GM04504 (cell line): ENCODE data around the gene ZSWIM9.
A peak's percentile ranks its signal among the peaks of the same experiment; 100 is the strongest.

Source experiments
- DNase-seq: peaks from one replicate; pipeline ENCODE4 v3.0.0-alpha.2; 2012; ENCODE audit warnings: low read depth

ZSWIM9 gene

GRCh38 chr19:48175578-48175977 lies 5.1 kb downstream of the ZSWIM9 start:
- no peak for DNase-seq

DNA sequence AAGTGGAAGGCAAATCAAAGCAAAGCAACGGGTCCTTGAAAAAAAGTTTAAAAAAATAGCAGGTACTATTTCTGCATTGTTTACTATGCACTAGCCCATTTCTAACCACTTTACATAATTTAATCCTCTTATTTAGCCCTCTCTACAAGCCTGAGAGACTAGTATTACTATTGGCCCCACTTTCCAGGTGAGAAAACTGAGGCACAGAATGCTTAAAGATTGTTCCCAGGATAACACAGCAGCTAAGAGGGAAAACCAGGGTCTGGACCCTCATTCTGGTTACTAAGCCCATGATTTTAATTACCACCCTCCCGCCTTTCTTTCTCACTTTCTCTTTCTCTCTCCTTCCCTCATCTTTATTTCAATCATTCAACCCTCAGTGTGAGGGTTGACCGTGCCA lies 5.7 kb downstream of the ZSWIM9 start:
- DNase-seq: no peak

GRCh38 chr19:48181505-48181904 lies 11.0 kb downstream of the ZSWIM9 start:
- DNase-seq: no peak

DNA sequence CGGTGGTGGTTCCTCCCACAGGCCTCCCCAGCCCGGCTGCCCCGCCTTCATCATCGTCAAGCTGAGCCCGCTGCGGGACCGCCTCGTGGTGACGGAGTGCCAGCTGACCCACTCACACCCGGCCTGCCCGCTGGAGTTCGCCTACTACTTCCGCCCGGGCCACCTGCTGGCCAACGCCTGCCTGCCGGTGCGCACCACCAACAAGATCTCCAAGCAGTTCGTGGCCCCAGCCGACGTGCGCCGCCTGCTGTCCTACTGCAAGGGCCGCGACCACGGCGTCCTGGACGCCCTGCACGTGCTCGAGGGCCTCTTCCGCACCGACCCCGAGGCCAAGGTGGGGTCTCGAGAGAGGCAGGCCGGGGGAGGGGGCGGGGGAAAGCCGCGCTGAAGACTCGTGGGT lies 12.0 kb downstream of the ZSWIM9 start:
- DNase-seq: no peak

DNA sequence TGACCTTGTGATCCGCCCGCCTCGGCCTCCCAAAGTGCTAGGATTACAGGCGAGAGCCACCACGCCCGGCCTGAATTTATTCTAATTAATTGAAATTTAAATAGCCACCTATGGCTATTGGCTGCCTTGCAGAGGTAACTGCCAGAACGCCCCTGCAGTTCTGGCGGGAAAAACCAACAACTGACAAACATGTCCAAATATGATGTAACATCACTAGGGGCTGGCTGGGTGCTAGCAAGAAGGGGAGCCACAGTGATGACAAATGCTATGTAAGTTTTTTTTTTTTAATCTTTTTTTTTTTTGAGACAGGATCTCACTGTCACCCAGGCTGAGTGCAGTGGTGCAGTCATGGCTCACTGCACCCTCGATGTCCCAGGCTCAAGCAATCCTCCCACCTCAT lies 12.9 kb downstream of the ZSWIM9 start:
- no peak for DNase-seq

DNA sequence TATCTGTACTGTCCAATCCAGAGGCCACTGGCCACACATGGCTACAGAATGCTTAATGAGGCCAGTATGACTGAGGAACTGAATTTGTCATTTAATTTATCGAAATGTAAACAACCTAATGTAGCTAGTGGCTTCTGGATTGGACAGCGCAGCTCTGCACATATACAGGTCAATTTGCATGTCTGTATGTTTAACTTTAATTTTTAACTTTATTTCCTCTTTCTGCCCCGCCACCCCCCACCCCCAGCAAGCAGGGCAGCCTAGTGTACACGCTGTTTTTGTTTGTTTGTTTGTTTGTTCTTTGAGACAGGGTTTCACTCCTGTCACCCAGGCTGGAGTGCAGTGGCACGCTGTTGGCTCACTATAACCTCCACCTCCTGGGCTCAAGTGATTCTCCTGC lies 15.5 kb downstream of the ZSWIM9 start:
- DNase-seq: no peak

GRCh38 chr19:48186541-48186991 lies 16.1 kb downstream of the ZSWIM9 start:
- DNase-seq: no peak

- no peak for DNase-seq
Measured at GRCh38 chr19:48190288-48190884, 19.9 kb downstream of the ZSWIM9 start.

DNA sequence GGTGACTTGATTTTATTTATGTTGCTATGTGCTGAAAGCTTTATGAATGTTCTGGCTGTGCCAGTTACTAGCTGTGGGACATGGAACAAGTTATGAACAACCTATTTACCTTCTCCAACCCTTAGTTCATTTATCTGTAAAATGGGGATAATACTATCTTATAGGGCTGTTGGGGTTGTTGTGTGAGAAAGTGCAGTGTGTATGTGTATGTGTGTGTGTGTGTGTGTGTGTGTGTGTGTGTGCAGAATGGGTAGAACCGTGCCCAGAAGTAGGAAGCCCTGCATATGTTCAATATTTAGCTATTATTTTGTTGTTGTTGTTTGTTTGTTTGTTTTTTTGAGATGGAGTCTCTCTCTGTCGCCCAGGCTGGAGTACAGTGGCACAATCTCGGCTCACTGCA lies 20.4 kb downstream of the ZSWIM9 start:
- no peak for DNase-seq

DNA sequence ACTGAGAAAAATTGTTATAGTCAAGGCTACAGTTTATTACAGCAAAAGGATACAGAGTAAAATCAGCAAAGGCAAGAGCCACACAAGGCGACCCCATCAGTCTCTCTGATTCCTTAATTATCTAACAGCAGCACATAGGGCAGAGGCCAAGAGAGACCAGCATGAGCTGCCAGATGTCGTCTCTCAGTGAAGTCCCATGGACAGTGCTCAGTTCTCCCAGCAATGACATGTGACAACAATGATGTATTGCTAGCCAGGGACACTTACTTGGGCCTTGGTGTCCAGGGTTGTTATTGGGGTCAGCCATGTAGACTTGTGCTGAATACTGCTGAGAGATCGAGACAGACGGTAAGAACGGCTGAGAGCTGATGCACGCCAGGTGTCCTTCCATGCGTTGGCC lies 22.3 kb downstream of the ZSWIM9 start:
- DNase-seq: no peak

DNA sequence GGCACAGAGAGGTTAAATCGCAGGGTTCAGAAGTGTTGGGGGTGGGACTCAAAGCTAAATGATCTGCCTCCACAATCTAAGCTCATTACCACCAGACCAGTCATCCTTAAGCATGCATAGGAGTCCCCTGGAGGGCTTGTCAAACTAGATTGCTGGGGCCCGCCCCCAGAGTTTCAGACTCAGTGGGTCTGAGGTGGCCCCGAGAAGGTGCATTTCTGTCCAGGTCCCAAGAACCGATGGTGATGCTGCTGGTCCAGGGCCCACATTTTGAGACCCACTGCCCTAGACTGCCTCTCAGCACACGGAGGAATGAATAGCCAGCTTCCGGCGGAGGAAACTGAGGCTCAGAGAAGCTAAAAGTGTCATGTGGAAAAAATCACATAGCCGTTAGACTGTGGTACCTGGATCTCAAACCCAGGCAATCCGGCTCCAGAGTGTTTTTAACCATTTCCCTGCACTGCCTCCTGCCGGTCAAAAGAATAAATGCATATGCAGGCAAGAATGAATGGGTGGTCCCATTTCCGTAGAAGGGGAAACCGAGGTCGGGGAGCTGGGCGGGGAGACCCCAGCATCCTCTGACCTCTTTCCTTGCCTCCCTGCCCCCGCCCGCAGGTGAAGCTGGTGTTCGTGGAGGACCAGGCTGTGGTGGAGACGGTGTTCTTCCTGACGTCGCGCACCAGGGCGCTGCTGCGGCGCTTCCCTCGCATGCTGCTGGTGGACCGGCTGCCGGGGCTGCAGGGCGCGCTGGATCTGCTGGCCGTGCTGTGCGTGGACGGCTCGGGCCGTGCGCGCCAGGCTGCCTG lies 23.8 kb downstream of the ZSWIM9 start:
- DNase-seq: no peak

GRCh38 chr19:48194844-48195830 lies 24.7 kb downstream of the ZSWIM9 start:
- no peak for DNase-seq

GRCh38 chr19:48196321-48196763 lies 25.9 kb downstream of the ZSWIM9 start:
- DNase-seq: no peak

GRCh38 chr19:48196933-48197665 lies 26.6 kb downstream of the ZSWIM9 start:
- no peak for DNase-seq

DNA sequence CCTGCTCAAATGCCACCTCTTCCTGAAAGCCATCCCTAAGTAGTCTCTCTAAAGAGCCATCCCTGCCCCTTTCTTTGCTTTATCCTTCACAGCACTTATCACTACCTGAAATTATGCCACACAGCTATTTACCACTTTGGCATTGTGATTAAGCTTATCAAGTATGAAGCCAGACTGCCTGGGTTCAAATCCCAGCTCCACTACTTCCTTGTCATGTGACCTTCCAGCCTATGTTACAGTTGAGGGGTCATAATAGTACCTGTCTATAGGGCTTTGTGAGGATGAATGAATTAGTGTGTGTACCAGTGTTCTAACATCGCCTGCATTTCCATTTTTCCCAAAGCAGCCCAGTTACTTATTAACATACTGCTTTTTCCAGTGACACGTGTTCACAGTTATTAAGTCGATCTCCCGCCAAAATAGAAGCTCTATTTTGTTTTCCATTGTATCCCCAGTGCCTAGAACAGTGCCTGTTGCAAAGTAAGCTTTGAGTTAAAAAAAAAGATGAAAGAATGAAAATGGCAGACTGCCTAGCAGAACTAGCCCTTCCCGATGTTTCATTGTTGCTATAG lies 32.8 kb downstream of the ZSWIM9 start:
- DNase-seq: no peak

DNA sequence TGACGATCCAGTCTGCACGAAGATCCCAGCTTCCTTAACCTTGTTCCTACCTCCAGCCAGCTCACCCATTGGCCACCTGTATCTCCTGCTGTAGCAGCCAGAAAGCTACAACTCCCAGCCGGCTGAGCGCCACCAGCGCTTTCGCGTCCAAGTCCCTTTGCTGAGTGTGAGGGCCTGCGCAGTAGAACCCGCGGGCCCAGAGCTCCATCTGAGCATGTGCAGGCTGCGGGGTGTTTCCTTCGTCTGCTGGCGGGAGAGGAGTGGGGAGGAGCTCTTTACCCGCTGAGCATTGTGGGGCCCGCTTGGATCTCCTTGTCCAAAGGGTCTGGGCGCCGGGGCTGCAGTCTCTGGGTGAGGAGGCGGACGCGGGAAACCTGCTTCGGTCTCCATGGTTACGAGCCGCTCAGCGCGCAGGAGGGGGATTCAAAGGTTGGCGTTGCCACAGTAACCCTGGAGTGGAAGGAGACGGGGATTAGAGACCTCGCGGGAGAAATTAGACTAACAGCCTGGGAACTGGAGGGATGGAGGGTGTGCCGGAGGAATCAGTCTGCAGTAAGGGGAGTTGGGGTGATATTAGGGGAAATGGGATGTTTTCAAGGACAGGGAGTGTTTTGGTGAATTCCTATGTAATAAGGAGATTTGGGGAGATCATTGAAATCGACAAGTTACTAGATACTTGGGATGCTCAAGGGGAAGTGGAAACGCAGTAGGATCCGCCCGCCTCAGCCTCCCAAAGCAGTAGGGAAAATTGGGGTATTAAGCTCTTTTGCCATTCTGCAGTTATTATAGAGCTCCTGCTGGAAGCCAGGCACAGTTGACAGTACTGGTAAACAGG lies 33.5 kb downstream of the ZSWIM9 start:
- peak; percentile 85 for DNase-seq

- no peak for DNase-seq
Measured at GRCh38 chr19:48206397-48207093, 36.1 kb downstream of the ZSWIM9 start.

DNA sequence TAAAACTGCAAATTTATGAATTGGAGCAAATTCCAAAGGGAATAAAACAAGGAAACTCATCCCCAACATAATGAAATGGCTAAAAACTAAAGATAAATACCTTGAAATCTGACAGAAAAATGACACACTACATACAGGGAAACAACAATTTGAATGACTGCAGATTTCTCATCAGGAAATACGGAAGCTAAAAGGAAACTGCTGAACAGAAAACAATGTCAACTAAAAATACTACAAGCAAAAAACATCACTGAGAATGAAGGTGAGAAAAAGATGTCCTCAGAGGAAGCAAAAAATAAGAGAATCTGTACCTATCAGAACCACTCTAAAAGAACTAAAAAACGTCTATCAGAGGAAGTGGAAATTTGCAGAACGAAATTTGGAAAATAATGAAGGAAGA lies 39.5 kb downstream of the ZSWIM9 start:
- no peak for DNase-seq

GRCh38 chr19:48213959-48214358 lies 43.5 kb downstream of the ZSWIM9 start:
- no peak for DNase-seq

DNA sequence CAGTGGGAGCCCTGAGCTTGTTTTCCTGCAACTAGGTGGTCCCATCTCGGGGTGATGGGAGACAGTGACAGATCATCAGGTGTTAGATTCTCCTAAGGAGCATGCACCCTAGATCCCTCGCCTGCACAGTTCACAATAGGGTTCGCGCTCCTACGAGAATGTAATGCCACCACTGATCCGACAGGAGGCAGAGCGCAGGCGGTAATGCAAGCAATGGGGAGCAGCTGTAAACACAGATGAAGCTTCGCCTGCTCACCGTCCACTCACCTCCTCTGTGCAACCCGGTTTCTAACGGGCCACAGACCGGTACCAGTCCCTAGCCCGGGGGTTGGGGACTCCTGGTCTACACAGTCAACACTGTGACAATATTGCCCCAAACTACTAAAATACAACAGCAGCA lies 46.5 kb downstream of the ZSWIM9 start:
- no peak for DNase-seq
